Hematopoietic multipotent progenitor cell (in vitro differentiated cells): Measurements from ENCODE around the gene RLBP1. TPM values are rescaled to one million over a fixed set of nuclear protein-coding genes. Genes with fewer than 3 reads are reported as not detected.
"Not testable (repeated sequence)": the region's sequence is repeated elsewhere in the genome, so short reads cannot be mapped to it uniquely, and the experiment has no call there.

ENCODE experiments used
- DNase-seq, 3 donors: peaks; one replicate each; pipeline ENCODE4 v3.0.0-alpha.2; 2011 to 2015; ENCODE audit warnings: low read depth in 2 of 3, low spot score in 2 of 3
- total RNA-seq: library from RNA; depleted of rRNA; stranded (reverse); fragments of >200 nt; gene quantifications from one replicate; pipeline ENCODE4 v1.2.3, GENCODE V29; 2012

The RLBP1 gene
- not detected for total RNA-seq

- DNase-seq, result no peak
Measured at GRCh38 chr15:89221543-89221942, at the start of gene RLBP1. Gene RLBP1 (minus strand): TSS chr15:89221579. CDS start chr15:89218975, 2,604 bp downstream.

DNA sequence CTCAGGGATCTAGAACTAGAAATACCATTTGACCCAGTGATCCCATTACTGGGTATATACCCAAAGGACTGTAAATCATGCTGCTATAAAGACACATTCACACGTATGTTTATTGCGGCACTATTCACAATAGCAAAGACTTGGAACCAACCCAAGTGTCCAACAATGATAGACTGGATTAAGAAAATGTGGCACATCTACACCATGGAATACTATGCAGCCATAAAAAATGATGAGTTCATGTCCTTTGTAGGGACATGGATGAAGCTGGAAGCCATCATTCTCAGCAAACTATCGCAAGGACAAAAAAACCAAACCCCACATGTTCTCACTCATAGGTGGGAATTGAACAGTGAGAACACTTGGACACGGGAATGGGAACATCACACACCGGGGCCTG is 28.8 kb upstream of the RLBP1 start:
- not testable (repeated sequence) for DNase-seq

- DNase-seq, result no peak
Measured at GRCh38 chr15:89248584-89248983, 27.2 kb upstream of the RLBP1 start.

DNA sequence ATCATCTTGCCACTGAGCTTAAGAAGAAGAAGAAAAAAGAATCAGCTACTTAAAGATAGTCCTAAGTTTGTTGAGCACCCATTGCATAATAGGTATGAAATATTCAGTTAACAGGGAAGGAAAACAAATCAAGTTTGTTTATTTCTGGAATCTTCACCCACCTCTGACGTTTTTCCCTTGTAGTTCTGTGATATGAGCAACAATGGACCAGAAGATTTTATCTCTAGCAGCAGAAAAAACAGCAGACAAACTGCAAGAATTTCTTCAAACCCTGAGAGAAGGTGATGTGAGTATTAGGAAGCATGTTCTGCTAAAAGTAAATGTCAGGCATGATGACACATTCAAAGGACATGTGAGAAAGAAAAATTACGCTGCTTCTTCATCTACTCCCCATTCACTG is 26.1 kb upstream of the RLBP1 start:
- DNase-seq, result no peak

- no peak for DNase-seq
Measured at GRCh38 chr15:89244574-89244903, 23.2 kb upstream of the RLBP1 start.

DNA sequence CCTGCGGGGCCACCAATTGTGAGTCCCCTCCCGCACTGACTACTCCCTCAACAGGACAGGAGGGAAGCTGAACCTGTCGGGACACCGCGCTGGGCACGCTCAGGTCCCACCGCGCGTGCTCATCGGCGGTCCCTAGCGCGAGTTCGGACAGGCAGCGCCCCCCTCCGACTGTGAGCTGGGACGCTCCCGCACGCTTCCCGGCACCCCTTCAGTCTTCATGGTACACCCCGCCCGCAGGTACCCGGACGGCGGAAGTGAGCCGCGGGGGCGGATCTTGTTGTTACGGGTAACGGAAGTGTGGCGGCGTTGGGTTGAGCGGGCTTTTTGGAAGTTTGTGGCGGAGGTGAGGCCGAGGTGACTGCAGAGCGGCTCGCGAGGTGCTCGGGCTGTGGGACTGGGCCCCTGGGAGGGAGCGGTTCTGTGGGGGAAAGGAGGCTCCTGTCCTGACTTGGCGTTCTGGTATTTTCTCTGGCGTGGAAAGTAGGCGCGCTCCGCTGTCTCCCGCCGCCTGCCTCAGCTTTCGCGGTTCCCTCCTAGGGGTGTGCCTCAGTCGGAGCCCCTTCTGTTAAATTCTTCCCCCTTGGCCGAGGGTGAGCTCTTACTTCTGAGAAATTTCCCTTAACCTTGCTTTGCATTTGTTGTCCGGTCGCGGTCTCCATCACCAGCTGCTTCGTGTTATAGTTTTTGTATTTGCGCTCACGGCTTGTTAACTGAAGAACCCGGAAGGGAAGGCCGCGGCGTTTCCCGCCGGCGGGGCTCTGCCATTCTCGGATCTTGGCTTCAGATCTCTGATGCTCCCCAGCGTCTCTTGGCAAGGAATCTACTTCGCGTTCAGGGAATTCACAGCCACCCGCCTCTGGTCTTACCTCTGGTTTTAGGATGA is 22.6 kb upstream of the RLBP1 start, which contains the start of gene FANCI:
TSS of gene FANCI (plus strand) at position 289 of the 883 bp plus-strand sequence. CDS start 3,669 bp downstream, outside the sequence.
- peak; percentile 85 to 96 (median 94) for DNase-seq

DNA sequence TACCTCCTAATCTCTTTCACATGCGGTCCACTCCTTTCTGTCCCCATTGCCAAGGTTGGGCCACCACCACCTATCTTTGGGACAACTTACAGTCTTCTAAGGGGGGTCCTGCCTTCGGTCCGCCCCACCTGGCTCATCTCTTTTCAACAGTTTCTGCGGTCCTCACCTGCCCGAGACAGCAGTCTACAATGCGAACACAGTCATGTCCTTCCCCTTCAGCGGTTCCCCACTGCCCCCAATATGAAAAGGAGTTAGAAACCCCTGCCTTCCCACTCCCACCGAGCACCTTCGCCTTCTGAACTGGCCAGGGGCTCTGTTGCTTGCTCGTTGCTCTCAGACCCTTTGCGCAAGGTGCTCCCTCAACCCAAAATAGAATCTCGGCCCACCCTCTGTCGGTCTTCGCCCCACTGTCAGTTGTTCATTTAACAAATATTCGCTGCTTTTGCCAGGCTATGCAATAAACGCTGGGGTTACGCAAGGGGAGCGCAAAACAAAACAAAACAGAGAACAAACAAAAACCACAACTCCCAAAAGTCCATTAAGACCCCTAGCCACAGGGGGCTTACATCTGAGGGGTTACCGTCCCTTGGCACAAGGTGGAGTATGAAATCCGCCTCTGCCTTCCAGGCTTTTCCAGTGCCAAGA is 21.8 kb upstream of the RLBP1 start:
- no peak for DNase-seq

DNA sequence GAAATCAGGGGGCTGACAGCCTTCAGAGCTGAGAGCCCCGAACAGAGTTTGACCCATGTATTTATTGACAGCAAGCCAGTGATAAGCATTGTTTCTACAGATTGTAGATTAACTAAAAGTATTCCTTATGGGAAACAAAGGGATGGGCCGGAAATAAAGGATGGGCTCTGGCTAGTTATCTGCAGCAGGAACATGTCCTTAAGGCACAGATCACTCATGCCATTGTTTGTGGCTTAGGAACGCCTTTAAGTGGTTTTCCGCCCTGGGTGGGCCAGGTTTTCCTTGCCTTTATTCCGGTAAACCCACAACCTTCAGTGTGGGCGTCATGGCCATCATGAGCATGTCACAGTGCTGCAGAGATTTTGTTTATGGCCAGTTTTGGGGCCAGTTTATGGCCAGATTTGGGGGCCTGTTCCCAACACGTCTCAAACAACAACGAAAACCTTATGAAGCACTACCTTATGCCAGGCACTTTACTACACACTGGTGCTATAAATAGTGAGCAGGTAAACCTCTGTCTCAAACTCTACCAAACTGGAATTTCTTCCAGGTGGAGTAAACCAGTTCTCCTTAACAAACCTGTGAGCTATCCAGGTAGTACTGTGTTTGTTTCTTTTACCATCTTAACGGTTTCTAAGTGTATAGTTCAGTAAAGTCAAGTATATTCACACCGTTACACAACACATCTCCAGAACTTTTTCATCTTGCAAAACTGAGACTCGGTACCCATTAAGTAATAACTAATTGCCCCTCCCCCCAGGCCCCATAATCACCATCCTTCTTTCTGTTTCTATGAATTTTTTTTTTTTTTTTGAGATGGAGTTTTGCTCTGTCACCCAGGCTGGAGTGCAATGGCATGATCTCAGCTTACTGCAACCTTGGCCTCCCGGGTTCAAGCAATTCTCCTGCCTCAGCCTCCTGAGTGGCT is 18.8 kb upstream of the RLBP1 start:
- DNase-seq, result not testable (repeated sequence)

- DNase-seq, result no peak
Measured at GRCh38 chr15:89231832-89232231, 10.5 kb upstream of the RLBP1 start.

DNA sequence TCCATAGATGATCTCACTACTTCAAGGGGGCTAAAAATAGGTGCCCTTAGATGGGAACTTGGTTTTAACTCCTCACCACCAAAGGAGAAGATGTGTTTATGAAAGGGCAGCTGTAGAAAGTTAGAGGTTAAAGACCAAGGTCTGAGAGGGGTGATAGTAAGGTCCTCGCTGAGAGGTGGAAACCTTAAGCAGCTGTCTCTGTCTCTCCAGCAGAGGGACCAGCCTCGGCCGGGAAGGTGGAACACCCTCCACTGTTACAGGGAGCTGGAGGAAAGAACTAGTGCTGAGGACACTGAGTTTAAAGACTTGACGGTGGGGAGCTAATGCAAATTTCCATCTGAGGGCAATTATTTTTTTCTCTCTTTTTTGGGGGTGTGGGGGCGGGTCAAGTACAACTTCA is 8.9 kb upstream of the RLBP1 start:
- DNase-seq, result no peak

GRCh38 chr15:89227425-89227824 is 6.0 kb upstream of the RLBP1 start:
- no peak for DNase-seq

GRCh38 chr15:89226359-89227221 is 5.2 kb upstream of the RLBP1 start:
- DNase-seq, result no peak

DNA sequence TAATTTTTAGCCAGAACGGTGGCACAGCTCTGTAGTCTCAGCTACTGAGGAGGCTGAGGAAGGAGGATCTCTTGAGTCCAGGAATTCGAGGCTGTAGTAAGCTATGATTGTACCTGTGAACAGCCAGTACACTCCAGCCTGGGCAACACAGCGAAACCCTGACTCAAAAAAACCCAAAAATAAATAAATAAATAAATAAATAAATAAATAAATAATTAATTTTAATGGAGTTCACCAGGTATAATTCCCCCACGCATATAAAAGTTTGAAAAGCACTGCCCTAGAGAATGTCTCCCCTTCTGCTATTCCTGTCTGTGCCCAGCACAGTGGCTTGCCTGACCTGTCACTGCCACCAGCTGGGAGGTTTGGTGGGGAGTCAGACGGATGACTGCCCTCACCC is 4.2 kb upstream of the RLBP1 start:
- DNase-seq, result no peak

- no peak for DNase-seq
Measured at GRCh38 chr15:89218531-89218930, 2.8 kb downstream of the RLBP1 start.

- no peak for DNase-seq
Measured at GRCh38 chr15:89217686-89218376, 3.5 kb downstream of the RLBP1 start.

DNA sequence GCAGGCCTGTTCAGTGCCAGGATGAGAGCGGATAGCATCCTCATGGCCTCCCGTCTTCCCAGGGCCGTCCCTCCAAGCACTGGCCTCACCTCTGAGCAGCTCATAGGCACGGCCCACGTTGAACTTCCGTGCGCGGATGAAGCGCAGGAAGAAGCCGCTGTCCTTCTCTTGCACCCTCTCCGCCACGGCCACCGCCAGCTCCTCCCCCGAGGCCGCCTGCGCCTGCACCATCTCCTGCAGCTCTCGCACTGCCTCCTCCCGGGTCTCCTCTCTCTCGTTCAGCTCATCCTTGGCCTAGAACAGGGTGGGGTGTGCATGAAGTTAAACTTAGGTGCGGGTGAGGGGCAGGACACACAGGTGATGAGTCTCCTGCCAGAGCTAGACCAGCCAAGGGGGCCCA is 4.3 kb downstream of the RLBP1 start:
- DNase-seq, result no peak

- no peak for DNase-seq
Measured at GRCh38 chr15:89215627-89216026, 5.8 kb downstream of the RLBP1 start.

DNA sequence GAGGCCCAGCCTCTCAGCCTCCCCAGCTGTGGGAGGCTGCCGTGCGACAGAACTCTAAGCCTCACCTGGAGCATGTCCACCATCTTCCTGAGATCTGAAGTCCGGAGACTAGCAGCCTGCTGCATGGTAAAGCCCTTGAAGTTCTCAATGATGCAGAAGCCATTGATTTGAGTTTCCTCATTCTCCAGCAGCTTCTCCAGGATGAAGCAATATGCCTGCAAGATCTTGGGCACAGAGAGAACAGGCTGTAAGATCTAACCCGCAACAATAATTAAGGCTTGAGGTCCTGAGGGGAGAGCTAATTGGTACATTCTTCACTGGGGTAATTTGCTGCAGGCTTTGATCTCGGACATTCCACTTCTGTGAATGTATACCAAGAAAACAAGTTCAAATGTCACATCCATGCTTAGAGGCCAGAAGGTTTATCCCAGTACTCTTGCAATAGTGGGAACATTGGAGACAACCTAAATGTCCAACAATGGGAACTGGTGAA is 9.7 kb downstream of the RLBP1 start:
- DNase-seq, result no peak

GRCh38 chr15:89209057-89209456 is 12.3 kb downstream of the RLBP1 start:
- no peak for DNase-seq
